Measurements from ENCODE around the gene OTOP3. TPM values are rescaled to one million over a fixed set of nuclear protein-coding genes. Genes with fewer than 3 reads are reported as not detected.
A peak's percentile ranks its signal among the peaks of the same experiment; 100 is the strongest.

The OTOP3 gene
- polyA plus RNA-seq, 1 donor (not counting 4 experiments of a cell fraction or from before 2014, with no cell fraction given) = 0.03 TPM

GRCh38 chr17:74987909-74988711 is 52.4 kb downstream of the OTOP3 start:
- H3K27ac ChIP-seq (ENCODE audit: control insufficient read depth, insufficient read depth, low read length) = no peak overlapping the region
- H3K4me3 ChIP-seq (ENCODE audit: control insufficient read depth in 2 of 3, extremely low read depth in 1 of 3, insufficient read depth in 2 of 3, low read depth in 1 of 3, low read length in 3 of 3) = peak overlapping the region; percentile 74 to 78 (median 76)
- FAIRE-seq = no peak
- H3K79me2 ChIP-seq (ENCODE audit: control insufficient read depth, insufficient read depth, low read length) = peaks cover 2% of the 10 kb centered on the region
- H3K4me1 ChIP-seq (ENCODE audit: control insufficient read depth, extremely low read depth, insufficient read depth, low read length) = peaks cover 29% of the 10 kb centered on the region
- DNase-seq (ENCODE audit: low read depth, low spot score) = no peak
- peak overlapping the region; percentile 69 for H3K9ac ChIP-seq (ENCODE audit: control insufficient read depth, extremely low read depth, insufficient read depth, low read length)
- no peaks in the 10 kb centered on the region for H3K9me1 ChIP-seq (ENCODE audit: control insufficient read depth, extremely low read depth, insufficient read depth, low read length)
- no peaks in the 10 kb centered on the region for H3K9me3 ChIP-seq (ENCODE audit: control insufficient read depth, low read depth, low read length)
- H3K4me2 ChIP-seq (ENCODE audit: control insufficient read depth, extremely low read depth, insufficient read depth, low read depth, low read length) = peak overlapping the region; percentile 92
- peak in 2 of 3 experiments; percentile 32 to 44 for TF ChIP-seq CTCF (optimal IDR thresholded peaks at IDR 0.05 in 1 of 3, IDR thresholded peaks at IDR 0.05 in 1 of 3, conservative IDR thresholded peaks at IDR 0.05 in 1 of 3; ENCODE audit: extremely low read depth in 1 of 3, insufficient read depth in 2 of 3, low read length in 3 of 3)
- no peak for TF ChIP-seq EZH2 (IDR thresholded peaks at IDR 0.05; ENCODE audit: low read length)
- no peaks in the 10 kb centered on the region for H3K27me3 ChIP-seq (ENCODE audit: control insufficient read depth, extremely low read depth, insufficient read depth, low read length)
- H4K20me1 ChIP-seq (ENCODE audit: control insufficient read depth, extremely low read depth, insufficient read depth, low read length) = no peaks in the 10 kb centered on the region
- H3K36me3 ChIP-seq (ENCODE audit: control insufficient read depth in 2 of 2, extremely low read depth in 1 of 2, insufficient read depth in 2 of 2, low read length in 2 of 2) = peaks cover 0 to 1% of the 10 kb centered on the region in 2 experiments
- dilution Hi-C loops (cut with MboI; ENCODE audit: extremely low pct_ligation_motif_present, low sequenced_read_pairs) = no loop called here
- H2AFZ ChIP-seq (ENCODE audit: control insufficient read depth, low read length) = peak overlapping the region; percentile 86

- no peak overlapping the region for H3K4me3 ChIP-seq (ENCODE audit: control insufficient read depth in 2 of 3, extremely low read depth in 1 of 3, insufficient read depth in 2 of 3, low read depth in 1 of 3, low read length in 3 of 3)
- no peak overlapping the region for H2AFZ ChIP-seq (ENCODE audit: control insufficient read depth, low read length)
- H3K9ac ChIP-seq (ENCODE audit: control insufficient read depth, extremely low read depth, insufficient read depth, low read length) = no peak overlapping the region
- dilution Hi-C loops (cut with MboI; ENCODE audit: extremely low pct_ligation_motif_present, low sequenced_read_pairs) = no loop called here
- peaks cover 0 to 1% of the 10 kb centered on the region in 2 experiments for H3K36me3 ChIP-seq (ENCODE audit: control insufficient read depth in 2 of 2, extremely low read depth in 1 of 2, insufficient read depth in 2 of 2, low read length in 2 of 2)
- peaks cover 2% of the 10 kb centered on the region for H3K9me1 ChIP-seq (ENCODE audit: control insufficient read depth, extremely low read depth, insufficient read depth, low read length)
- no peak overlapping the region for H3K27ac ChIP-seq (ENCODE audit: control insufficient read depth, insufficient read depth, low read length)
- DNase-seq (ENCODE audit: low read depth, low spot score) = no peak
- H4K20me1 ChIP-seq (ENCODE audit: control insufficient read depth, extremely low read depth, insufficient read depth, low read length) = no peaks in the 10 kb centered on the region
- FAIRE-seq = no peak
- no peaks in the 10 kb centered on the region for H3K9me3 ChIP-seq (ENCODE audit: control insufficient read depth, low read depth, low read length)
- TF ChIP-seq EZH2 (IDR thresholded peaks at IDR 0.05; ENCODE audit: low read length) (no peak), CTCF (optimal IDR thresholded peaks at IDR 0.05 in 1 of 3, IDR thresholded peaks at IDR 0.05 in 1 of 3, conservative IDR thresholded peaks at IDR 0.05 in 1 of 3; ENCODE audit: extremely low read depth in 1 of 3, insufficient read depth in 2 of 3, low read length in 3 of 3) (no peak)
- H3K27me3 ChIP-seq (ENCODE audit: control insufficient read depth, extremely low read depth, insufficient read depth, low read length) = no peaks in the 10 kb centered on the region
- no peak overlapping the region for H3K4me2 ChIP-seq (ENCODE audit: control insufficient read depth, extremely low read depth, insufficient read depth, low read depth, low read length)
- H3K4me1 ChIP-seq (ENCODE audit: control insufficient read depth, extremely low read depth, insufficient read depth, low read length) = peaks cover 43% of the 10 kb centered on the region
- H3K79me2 ChIP-seq (ENCODE audit: control insufficient read depth, insufficient read depth, low read length) = peaks cover 2% of the 10 kb centered on the region
These were observed 54.9 kb downstream of the OTOP3 start for GRCh38 chr17:74990581-74991105.
